Adipocyte (in vitro differentiated cells): Measurements from ENCODE around the gene SLC30A7.
"Not testable (repeated sequence)": the region's sequence is repeated elsewhere in the genome, so short reads cannot be mapped to it uniquely, and the experiment has no call there.

Experiments
- DNase-seq: peaks from one replicate; pipeline ENCODE4 v3.0.0-alpha.2; 2015; ENCODE audit warnings: low read depth
- H3K27me3 ChIP-seq: replicated peaks from 2 replicates; pipeline ENCODE4 v1.7.0; 2013; ENCODE audit warnings: mild to moderate bottlenecking, low read length, moderate library complexity; ENCODE audit not compliant: control insufficient read depth, insufficient read depth
- H3K36me3 ChIP-seq: 2 replicates; pipeline ENCODE4 v1.7.0; 2013; ENCODE audit warnings: low read length, mild to moderate bottlenecking, moderate library complexity; ENCODE audit not compliant: control insufficient read depth, insufficient read depth, severe bottlenecking
- H3K4me1 ChIP-seq: 2 replicates; pipeline ENCODE4 v1.7.0; 2013; ENCODE audit warnings: mild to moderate bottlenecking, low read length, moderate library complexity; ENCODE audit not compliant: control insufficient read depth, insufficient read depth
- H3K4me3 ChIP-seq: 2 replicates; pipeline ENCODE4 v1.7.0; 2013; ENCODE audit warnings: mild to moderate bottlenecking, low read length, moderate library complexity
- H3K9ac ChIP-seq: 2 replicates; pipeline ENCODE4 v1.7.0; 2013; ENCODE audit warnings: mild to moderate bottlenecking, low read length, moderate library complexity
- H3K9me3 ChIP-seq: 2 replicates; pipeline ENCODE4 v1.7.0; 2013; ENCODE audit warnings: mild to moderate bottlenecking, low read length, moderate library complexity; ENCODE audit not compliant: control insufficient read depth

The SLC30A7 gene

GRCh38 chr1:100895540-100896480, at the start of gene SLC30A7:
Gene SLC30A7, plus strand, starts transcription at chr1:100896090. Its CDS starts 173 bp downstream, at chr1:100896263.
- no peaks in the 10 kb centered on the region for H3K9me3 ChIP-seq
- peaks cover 25% of the 10 kb centered on the region for H3K36me3 ChIP-seq
- H3K4me3 ChIP-seq, result peak within 1 kb of the TSS; percentile 96
- H3K27me3 ChIP-seq, result no peaks in the 10 kb centered on the region
- peak within 1 kb of the TSS; percentile 96 for H3K9ac ChIP-seq
- DNase-seq, result peak; percentile 96
- H3K4me1 ChIP-seq, result peaks cover 19% of the 10 kb centered on the region

- Histone ChIP-seq H3K9ac (peak overlapping the region; percentile 61), H3K4me1 (no peaks in the 10 kb centered on the region), H3K4me3 (peak overlapping the region; percentile 68), H3K27me3 (no peaks in the 10 kb centered on the region), H3K36me3 (no peaks in the 10 kb centered on the region), H3K9me3 (no peaks in the 10 kb centered on the region)
- peak; percentile 68 for DNase-seq
Observed at GRCh38 chr1:100847361-100848082, 48.4 kb upstream of the SLC30A7 start.

DNA sequence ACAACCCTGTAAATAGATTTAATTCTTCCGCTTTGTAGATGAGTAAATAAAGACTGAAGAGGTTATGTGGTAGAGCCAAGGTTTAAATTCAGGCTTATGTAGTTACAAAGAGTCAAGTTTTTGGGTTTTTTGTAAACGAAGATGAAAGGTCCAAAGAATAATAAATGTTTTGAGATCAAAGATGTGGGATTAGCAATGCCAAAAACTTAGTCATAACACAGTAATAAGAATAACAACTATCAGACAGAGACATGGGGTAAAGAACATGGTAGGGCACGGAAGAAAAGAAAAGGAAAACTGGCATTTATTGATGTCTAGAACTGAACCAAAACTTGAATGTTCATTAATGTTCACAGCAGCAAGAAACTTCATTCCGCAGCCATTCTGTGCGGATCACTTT, 44.2 kb upstream of the SLC30A7 start:
- Histone ChIP-seq H3K27me3 (no peaks in the 10 kb centered on the region), H3K36me3 (no peaks in the 10 kb centered on the region)
- no peak for DNase-seq

GRCh38 chr1:100852976-100853375, 42.9 kb upstream of the SLC30A7 start:
- no peaks in the 10 kb centered on the region for H3K36me3 ChIP-seq
- peaks cover 5% of the 10 kb centered on the region for H3K9me3 ChIP-seq
- no peaks in the 10 kb centered on the region for H3K4me1 ChIP-seq
- no peaks in the 10 kb centered on the region for H3K27me3 ChIP-seq
- no peak overlapping the region for H3K4me3 ChIP-seq
- no peak overlapping the region for H3K9ac ChIP-seq
- DNase-seq, result no peak

More for the DNA sequence above, 44.2 kb upstream of the SLC30A7 start:
- no peak overlapping the region for H3K4me3 ChIP-seq
- H3K9ac ChIP-seq, result no peak overlapping the region
- H3K9me3 ChIP-seq, result peaks cover 5% of the 10 kb centered on the region
- H3K4me1 ChIP-seq, result no peaks in the 10 kb centered on the region

GRCh38 chr1:100855116-100855515, 40.8 kb upstream of the SLC30A7 start:
- H3K36me3 ChIP-seq, H3K9ac ChIP-seq, H3K4me1 ChIP-seq, H3K4me3 ChIP-seq, H3K27me3 ChIP-seq, H3K9me3 ChIP-seq: not testable (repeated sequence)
- DNase-seq, result peak; percentile 32

DNA sequence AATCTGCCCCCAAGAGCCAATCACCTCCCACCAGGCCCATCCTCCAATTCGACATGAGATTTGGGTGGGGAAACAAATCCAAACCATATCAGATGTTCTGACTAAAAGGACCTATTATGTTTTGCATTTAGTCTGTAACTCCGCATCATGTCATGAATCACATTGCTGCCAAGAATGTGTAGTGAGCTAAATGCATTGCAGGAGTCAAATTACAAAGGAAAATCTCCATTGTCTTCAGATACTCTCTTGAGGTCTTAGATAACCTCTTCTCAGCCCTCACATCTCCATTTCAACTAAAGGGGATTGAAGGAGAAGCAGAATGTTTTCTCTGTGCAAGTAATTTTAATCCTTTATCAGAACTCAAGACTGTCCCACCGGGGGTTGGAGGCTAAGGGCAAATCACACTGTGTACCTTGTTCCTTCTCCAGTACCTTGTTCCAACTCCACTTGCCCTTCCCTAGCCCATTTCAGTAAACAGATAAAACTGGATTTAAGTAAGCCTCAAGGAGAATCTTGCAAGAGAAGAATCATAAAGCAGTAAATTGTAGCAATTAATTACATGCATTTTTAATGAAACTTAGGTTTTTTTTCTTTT, 35.4 kb upstream of the SLC30A7 start:
- Histone ChIP-seq H3K27me3 (no peaks in the 10 kb centered on the region), H3K9ac (no peak overlapping the region), H3K9me3 (peaks cover 2% of the 10 kb centered on the region), H3K36me3 (no peaks in the 10 kb centered on the region), H3K4me1 (peaks cover 25% of the 10 kb centered on the region), H3K4me3 (no peak overlapping the region)
- peak; percentile 72 for DNase-seq

DNA sequence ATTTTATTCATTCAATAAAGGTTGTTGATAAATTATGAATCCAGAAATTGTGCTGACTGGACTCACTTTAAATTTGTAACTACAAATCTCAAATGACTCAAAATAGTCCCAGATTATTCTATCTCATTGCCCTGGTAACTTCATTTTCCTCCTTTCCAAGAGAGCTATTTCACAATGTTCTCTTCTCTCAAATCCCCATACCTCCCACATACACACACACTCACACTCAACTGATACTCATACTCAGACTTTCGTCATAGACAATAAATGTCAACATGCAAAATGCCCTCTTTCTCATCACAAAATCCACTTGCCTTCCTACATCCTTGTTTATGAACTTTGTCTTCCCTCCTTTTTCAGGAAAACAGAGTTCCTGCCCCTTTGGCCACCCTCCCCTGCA, 34.5 kb upstream of the SLC30A7 start:
- no peak overlapping the region for H3K4me3 ChIP-seq
- H3K36me3 ChIP-seq, result no peaks in the 10 kb centered on the region
- DNase-seq, result peak; percentile 65
- no peaks in the 10 kb centered on the region for H3K27me3 ChIP-seq
- H3K9ac ChIP-seq, result no peak overlapping the region
- peaks cover 33% of the 10 kb centered on the region for H3K4me1 ChIP-seq
- H3K9me3 ChIP-seq, result no peaks in the 10 kb centered on the region

DNA sequence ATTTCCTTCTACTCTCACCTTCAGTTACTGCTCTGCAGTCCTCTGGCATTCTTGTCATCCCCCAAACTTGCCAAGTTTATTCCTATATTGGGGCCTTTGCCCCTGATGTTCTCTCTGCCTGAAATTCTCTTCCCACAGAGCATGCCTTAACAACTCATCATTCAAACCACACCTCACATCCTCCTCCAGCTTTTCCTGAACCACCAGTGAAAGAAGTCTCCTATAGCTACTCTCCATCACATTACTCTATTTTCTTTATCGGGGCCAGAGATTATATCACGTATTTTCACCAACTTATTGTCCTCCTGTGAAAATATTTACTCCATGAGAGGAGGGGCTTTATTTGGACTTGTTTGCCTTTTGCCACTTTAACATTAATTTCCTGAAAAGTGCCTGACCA, 33.3 kb upstream of the SLC30A7 start:
- no peak overlapping the region for H3K9ac ChIP-seq
- peak; percentile 52 for DNase-seq
- H3K27me3 ChIP-seq, result no peaks in the 10 kb centered on the region
- H3K36me3 ChIP-seq, result no peaks in the 10 kb centered on the region
- no peak overlapping the region for H3K4me3 ChIP-seq
- H3K9me3 ChIP-seq, result no peaks in the 10 kb centered on the region
- H3K4me1 ChIP-seq, result peaks cover 33% of the 10 kb centered on the region

GRCh38 chr1:100866041-100866900, 29.6 kb upstream of the SLC30A7 start:
- no peaks in the 10 kb centered on the region for H3K9me3 ChIP-seq
- peak overlapping the region; percentile 62 for H3K4me3 ChIP-seq
- H3K36me3 ChIP-seq, result no peaks in the 10 kb centered on the region
- no peaks in the 10 kb centered on the region for H3K27me3 ChIP-seq
- H3K9ac ChIP-seq, result peak overlapping the region; percentile 18
- H3K4me1 ChIP-seq, result peaks cover 27% of the 10 kb centered on the region
- peak; percentile 78 for DNase-seq

GRCh38 chr1:100866901-100867206, 29.0 kb upstream of the SLC30A7 start:
- no peak for DNase-seq
- Histone ChIP-seq H3K4me3 (no peak overlapping the region), H3K27me3 (no peaks in the 10 kb centered on the region), H3K9ac (peak overlapping the region; percentile 18), H3K9me3 (no peaks in the 10 kb centered on the region), H3K36me3 (no peaks in the 10 kb centered on the region), H3K4me1 (peaks cover 23% of the 10 kb centered on the region)
